Activated CD8-positive, alpha-beta T cell treated with anti-CD3 and anti-CD28 coated beads for 36 hours (primary cell): ENCODE results near the gene FBXL20. TPM values are rescaled to one million over a fixed set of nuclear protein-coding genes. Genes with fewer than 3 reads are reported as not detected.
"Not testable (repeated sequence)": the region's sequence is repeated elsewhere in the genome, so short reads cannot be mapped to it uniquely, and the experiment has no call there.

Experiments
- ATAC-seq: fragments of 200-7000 bp; cut with Tn5 transposase; one replicate; pipeline ENCODE4 v1.10.0; 2021; ENCODE audit warnings: mild to moderate bottlenecking, moderate library complexity
- CTCF ChIA-PET: fragments of 350-600 bp; sonication (Branson Sonifier 250); formaldehyde crosslinking; loops from one replicate; lab custom pipeline; 2021; ENCODE audit warnings: antibody characterized with exemption; lab: Charles Lee
- POLR2A ChIA-PET: fragments of 350-600 bp; sonication (Branson Sonifier 250); formaldehyde crosslinking; loops from one replicate; lab custom pipeline; 2021; ENCODE audit warnings: antibody characterized with exemption; lab: Charles Lee
- DNase-seq: peaks from one replicate; pipeline ENCODE4 v3.0.0-alpha.2; 2020
- H3K27ac Mint-ChIP-seq: one replicate; pipeline ENCODE4 v1.8.0; 2021; ENCODE audit warnings: mild to moderate bottlenecking, mixed read lengths
- H3K27me3 Mint-ChIP-seq: one replicate; pipeline ENCODE4 v1.8.0; 2021; ENCODE audit warnings: mixed read lengths
- H3K36me3 Mint-ChIP-seq: one replicate; pipeline ENCODE4 v1.8.0; 2021; ENCODE audit warnings: low read depth, mixed read lengths
- H3K4me1 Mint-ChIP-seq: one replicate; pipeline ENCODE4 v1.8.0; 2021; ENCODE audit warnings: low read depth, mixed read lengths
- H3K4me3 Mint-ChIP-seq: one replicate; pipeline ENCODE4 v1.8.0; 2021; ENCODE audit warnings: mild to moderate bottlenecking, moderate library complexity, mixed read lengths
- H3K9me3 Mint-ChIP-seq: one replicate; pipeline ENCODE4 v1.8.0; 2021; ENCODE audit warnings: mixed read lengths
- intact Hi-C: fragments of 100-400 bp; cut with micrococcal nuclease; formaldehyde crosslinking; loops from one replicate; pipeline ENCODE4 v1.10.0; 2022
- total RNA-seq, 2 experiments: library from RNA; stranded (reverse); gene quantifications; one replicate each; pipeline ENCODE4 v1.2.3, GENCODE V29; 2021
- TF ChIP-seq, protein P1 (sequence below): fragments of 200-600 bp; IDR thresholded peaks from one replicate; pipeline ENCODE4 v1.8.0; 2022; ENCODE audit warnings: antibody characterized with exemption, mild to moderate bottlenecking

Gene FBXL20
- total RNA-seq, 2 experiments from 2014 or later = 17.7 to 19.1 TPM

DNA sequence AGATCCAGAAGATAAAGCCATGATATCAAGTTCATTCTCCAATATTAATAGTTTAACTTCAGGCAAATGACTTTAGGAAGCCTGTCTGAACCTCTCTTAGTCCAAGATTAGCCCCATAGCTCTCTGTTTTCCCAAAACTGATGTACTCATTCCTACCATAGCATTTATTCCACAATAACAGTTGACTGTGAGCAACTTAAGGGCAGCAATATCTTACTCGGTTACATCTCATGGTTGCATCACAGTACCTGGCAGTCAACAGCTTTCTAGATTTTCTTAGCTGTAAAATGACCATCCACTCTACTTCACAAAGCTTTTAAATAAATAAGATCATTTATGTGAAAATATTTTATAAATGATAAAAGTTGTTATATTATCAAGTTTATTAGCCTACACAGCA is 117.5 kb downstream of the FBXL20 start:
- Mint-ChIP-seq H3K36me3 (no peaks in the 10 kb centered on the region), H3K4me1 (no peaks in the 10 kb centered on the region), H3K4me3 (no peak overlapping the region), H3K9me3 (no peaks in the 10 kb centered on the region), H3K27me3 (no peaks in the 10 kb centered on the region), H3K27ac (no peak overlapping the region)
- DNase-seq = no peak
- TF ChIP-seq, protein P1, sequence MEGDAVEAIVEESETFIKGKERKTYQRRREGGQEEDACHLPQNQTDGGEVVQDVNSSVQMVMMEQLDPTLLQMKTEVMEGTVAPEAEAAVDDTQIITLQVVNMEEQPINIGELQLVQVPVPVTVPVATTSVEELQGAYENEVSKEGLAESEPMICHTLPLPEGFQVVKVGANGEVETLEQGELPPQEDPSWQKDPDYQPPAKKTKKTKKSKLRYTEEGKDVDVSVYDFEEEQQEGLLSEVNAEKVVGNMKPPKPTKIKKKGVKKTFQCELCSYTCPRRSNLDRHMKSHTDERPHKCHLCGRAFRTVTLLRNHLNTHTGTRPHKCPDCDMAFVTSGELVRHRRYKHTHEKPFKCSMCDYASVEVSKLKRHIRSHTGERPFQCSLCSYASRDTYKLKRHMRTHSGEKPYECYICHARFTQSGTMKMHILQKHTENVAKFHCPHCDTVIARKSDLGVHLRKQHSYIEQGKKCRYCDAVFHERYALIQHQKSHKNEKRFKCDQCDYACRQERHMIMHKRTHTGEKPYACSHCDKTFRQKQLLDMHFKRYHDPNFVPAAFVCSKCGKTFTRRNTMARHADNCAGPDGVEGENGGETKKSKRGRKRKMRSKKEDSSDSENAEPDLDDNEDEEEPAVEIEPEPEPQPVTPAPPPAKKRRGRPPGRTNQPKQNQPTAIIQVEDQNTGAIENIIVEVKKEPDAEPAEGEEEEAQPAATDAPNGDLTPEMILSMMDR = no peak
- ChIA-PET CTCF (interaction anchor here (1.0 to 2.2 kb wide), 6 partner anchors 16 to 110 kb away, joined by 3 to 8 read pairs (median 4); no protein-coding TSS in a partner anchor), POLR2A (no interaction called here)
- intact Hi-C loops = no loop called here
- no peak for ATAC-seq

DNA sequence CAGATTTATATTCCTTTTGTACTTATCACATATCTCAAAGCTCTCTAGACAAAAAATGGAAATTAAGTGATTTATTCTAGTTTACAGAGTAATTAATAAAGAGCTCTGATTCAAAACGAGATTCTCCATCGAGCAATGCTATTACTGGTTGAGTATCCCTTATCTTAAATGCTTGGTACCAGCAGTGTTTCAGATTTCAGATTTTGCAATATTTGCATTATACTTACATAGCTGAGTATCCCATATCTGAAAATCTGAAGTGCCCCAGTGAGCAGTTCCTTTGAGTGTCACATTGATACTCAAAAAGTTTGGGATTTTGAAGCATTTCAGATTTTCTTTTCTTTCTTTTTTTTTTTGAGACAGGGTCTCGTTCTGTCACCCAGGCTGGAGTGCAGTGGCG is 118.3 kb downstream of the FBXL20 start:
- POLR2A ChIA-PET = interaction anchor here (0.6 to 0.9 kb wide), 3 partner anchors 27 to 1404 kb away, joined by 3 to 4 read pairs (median 3); no protein-coding TSS in a partner anchor

DNA sequence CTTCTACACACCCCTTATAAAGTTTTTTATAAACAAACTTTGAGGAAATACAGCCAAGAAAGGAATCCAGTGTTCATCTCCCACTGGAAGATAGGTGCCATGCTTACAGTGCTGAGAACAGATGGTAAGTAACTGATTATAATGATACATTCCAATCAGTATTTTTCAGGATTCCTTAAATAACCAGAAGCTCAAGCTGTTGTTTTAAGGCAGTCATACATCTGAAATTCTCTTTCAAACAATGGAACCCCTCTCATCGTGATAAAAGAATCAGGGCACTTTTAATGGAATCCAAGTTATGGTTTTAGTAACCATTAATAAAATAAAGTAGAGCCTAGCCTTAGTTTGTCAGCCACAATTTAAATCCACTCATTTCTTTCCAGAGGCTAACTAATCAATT is 119.6 kb downstream of the FBXL20 start:
- ChIA-PET POLR2A (no interaction called here), CTCF (interaction anchor here (0.6 to 2.1 kb wide), 4 partner anchors 37 to 340 kb away, joined by 3 to 11 read pairs (median 4); no protein-coding TSS in a partner anchor)
- no peaks in the 10 kb centered on the region for H3K9me3 Mint-ChIP-seq
- TF ChIP-seq, protein P1 = no peak
- no peak overlapping the region for H3K27ac Mint-ChIP-seq
- DNase-seq = no peak
- ATAC-seq = no peak
- no peaks in the 10 kb centered on the region for H3K4me1 Mint-ChIP-seq
- H3K4me3 Mint-ChIP-seq = no peak overlapping the region
- no peaks in the 10 kb centered on the region for H3K27me3 Mint-ChIP-seq
- no peaks in the 10 kb centered on the region for H3K36me3 Mint-ChIP-seq
- intact Hi-C loops = no loop called here

More for the DNA sequence above, 118.3 kb downstream of the FBXL20 start:
- TF ChIP-seq, protein P1 = no peak
- H3K9me3 Mint-ChIP-seq = no peaks in the 10 kb centered on the region
- intact Hi-C loops = no loop called here
- DNase-seq (no peak), ATAC-seq (no peak)
- H3K36me3 Mint-ChIP-seq = no peaks in the 10 kb centered on the region
- H3K4me1 Mint-ChIP-seq = no peaks in the 10 kb centered on the region
- no peak overlapping the region for H3K4me3 Mint-ChIP-seq
- CTCF ChIA-PET = interaction anchor here (1.0 to 2.2 kb wide), 4 partner anchors 16 to 111 kb away, joined by 3 to 8 read pairs (median 6); no protein-coding TSS in a partner anchor
- H3K27me3 Mint-ChIP-seq = no peaks in the 10 kb centered on the region
- no peak overlapping the region for H3K27ac Mint-ChIP-seq

DNA sequence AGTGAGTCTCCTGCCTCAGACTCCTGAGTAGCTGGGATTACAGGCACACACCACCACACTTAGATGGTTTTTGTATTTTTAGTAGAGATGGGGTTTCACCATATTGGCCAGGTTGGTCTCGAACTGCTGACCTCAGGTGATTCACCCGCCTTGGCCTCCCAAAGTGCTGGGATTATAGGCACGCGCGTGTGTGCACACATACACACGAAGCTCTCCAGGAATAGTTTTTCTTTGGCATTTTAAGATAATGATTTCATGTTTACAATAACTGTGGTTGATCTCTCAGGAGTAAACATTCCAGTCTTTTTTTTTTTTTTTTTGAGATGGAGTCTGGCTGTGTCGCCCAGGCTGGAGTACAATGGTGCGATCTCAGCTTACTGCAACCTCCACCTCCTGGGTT is 123.2 kb downstream of the FBXL20 start:
- H3K9me3 Mint-ChIP-seq, H3K4me1 Mint-ChIP-seq, H3K27me3 Mint-ChIP-seq, H3K27ac Mint-ChIP-seq, DNase-seq, H3K36me3 Mint-ChIP-seq, POLR2A ChIA-PET, H3K4me3 Mint-ChIP-seq, CTCF ChIA-PET, ATAC-seq, intact Hi-C loops: not testable (repeated sequence)

DNA sequence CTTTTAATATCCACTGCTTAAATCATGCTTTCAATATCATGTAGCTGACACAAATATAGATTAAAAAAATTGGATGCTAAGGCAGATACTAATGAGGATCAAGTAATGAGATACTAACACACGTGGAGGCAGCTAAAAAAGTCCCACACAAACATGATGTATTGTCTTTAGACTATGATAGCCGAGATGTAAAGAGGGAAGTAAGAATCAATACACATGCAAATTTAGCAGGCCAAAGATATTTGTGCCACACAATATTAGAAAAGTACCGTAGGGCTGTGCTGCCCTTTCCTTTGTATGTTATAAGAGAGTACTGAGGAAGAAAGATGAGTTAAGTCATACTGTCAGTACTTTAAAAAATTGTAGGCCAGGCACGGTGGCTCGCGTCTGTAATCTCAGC is 124.3 kb downstream of the FBXL20 start:
- intact Hi-C loops = no loop called here
- no peak for ATAC-seq
- no peak for DNase-seq
- CTCF ChIA-PET = no interaction called here
- H3K36me3 Mint-ChIP-seq = no peaks in the 10 kb centered on the region
- TF ChIP-seq, protein P1 = no peak
- no peak overlapping the region for H3K27ac Mint-ChIP-seq
- H3K4me1 Mint-ChIP-seq = no peaks in the 10 kb centered on the region
- POLR2A ChIA-PET = no interaction called here
- H3K27me3 Mint-ChIP-seq = no peaks in the 10 kb centered on the region
- no peaks in the 10 kb centered on the region for H3K9me3 Mint-ChIP-seq
- no peak overlapping the region for H3K4me3 Mint-ChIP-seq
